H9 (cell line): ENCODE measurements around the gene ACTL7A. TPM values are rescaled to one million over a fixed set of nuclear protein-coding genes. Genes with fewer than 3 reads are reported as not detected.

Experiments used
- DNase-seq: peaks from one replicate; pipeline ENCODE4 v3.0.0-alpha.2; 2017
- H2AFZ ChIP-seq: one replicate; pipeline ENCODE4 v1.6.1; 2013; ENCODE audit warnings: mild to moderate bottlenecking, low read length, control low read depth, moderate library complexity
- H2AK5ac ChIP-seq: 2 replicates; pipeline ENCODE4 v1.6.1; 2013; ENCODE audit warnings: low read length, control low read depth, mixed read lengths; ENCODE audit not compliant: insufficient read length
- H2BK120ac ChIP-seq: one replicate; pipeline ENCODE4 v1.6.1; 2013; ENCODE audit warnings: low read depth, mild to moderate bottlenecking, low read length, control low read depth, inconsistent platforms; ENCODE audit not compliant: poor library complexity, severe bottlenecking
- H2BK12ac ChIP-seq: 2 replicates; pipeline ENCODE4 v1.6.1; 2013; ENCODE audit warnings: low read length, control low read depth, mixed read lengths, low read depth; ENCODE audit not compliant: insufficient read length
- H2BK15ac ChIP-seq: 2 replicates; pipeline ENCODE4 v1.6.1; 2013; ENCODE audit warnings: low read depth, low read length, control low read depth
- H2BK20ac ChIP-seq: one replicate; pipeline ENCODE4 v1.6.1; 2013; ENCODE audit warnings: low read depth, mild to moderate bottlenecking, low read length, control low read depth, inconsistent platforms; ENCODE audit not compliant: poor library complexity, severe bottlenecking
- H2BK5ac ChIP-seq: 2 replicates; pipeline ENCODE4 v1.6.1; 2013; ENCODE audit warnings: low read length, control low read depth, mixed read lengths; ENCODE audit not compliant: insufficient read length
- H3K14ac ChIP-seq: 2 replicates; pipeline ENCODE4 v1.6.1; 2013; ENCODE audit warnings: low read length, control low read depth; ENCODE audit not compliant: insufficient read depth
- H3K18ac ChIP-seq: 2 replicates; pipeline ENCODE4 v1.6.1; 2013; ENCODE audit warnings: low read depth, mild to moderate bottlenecking, mixed read lengths, low read length, control low read depth; ENCODE audit not compliant: insufficient read length
- H3K23ac ChIP-seq: 2 replicates; pipeline ENCODE4 v1.6.1; 2013; ENCODE audit warnings: low read length, control low read depth, mixed read lengths, low read depth; ENCODE audit not compliant: insufficient read length
- H3K23me2 ChIP-seq: 2 replicates; pipeline ENCODE4 v1.6.1; 2013; ENCODE audit warnings: low read depth, mild to moderate bottlenecking, mixed read lengths, low read length, control low read depth; ENCODE audit not compliant: insufficient read length, poor library complexity, severe bottlenecking
- H3K27ac ChIP-seq: 2 replicates; pipeline ENCODE4 v1.5.1; 2013; ENCODE audit warnings: low read length, control low read depth, mixed read lengths, low read depth; ENCODE audit not compliant: insufficient read length
- H3K27me3 ChIP-seq: 2 replicates; pipeline ENCODE4 v1.6.1; 2013; ENCODE audit warnings: low read length, control low read depth, inconsistent platforms; ENCODE audit not compliant: insufficient read depth
- H3K4ac ChIP-seq: 2 replicates; pipeline ENCODE4 v1.6.1; 2013; ENCODE audit warnings: low read depth, mild to moderate bottlenecking, control low read depth, inconsistent platforms, low read length, moderate library complexity
- H3K4me1 ChIP-seq: 2 replicates; pipeline ENCODE4 v1.6.1; 2013; ENCODE audit warnings: low read length, control low read depth, inconsistent platforms; ENCODE audit not compliant: insufficient read depth
- H3K4me2 ChIP-seq: 2 replicates; pipeline ENCODE4 v1.6.1; 2013; ENCODE audit warnings: low read length, control low read depth, mixed read lengths; ENCODE audit not compliant: insufficient read length, insufficient read depth
- H3K56ac ChIP-seq: 2 replicates; pipeline ENCODE4 v1.6.1; 2013; ENCODE audit warnings: low read depth, mild to moderate bottlenecking, mixed read lengths, low read length, control low read depth; ENCODE audit not compliant: insufficient read length
- H3K79me1 ChIP-seq: 2 replicates; pipeline ENCODE4 v1.6.1; 2013; ENCODE audit warnings: low read depth, mild to moderate bottlenecking, moderate library complexity, low read length, control low read depth, inconsistent platforms; ENCODE audit not compliant: insufficient read depth, poor library complexity, severe bottlenecking
- H3K79me2 ChIP-seq: 2 replicates; pipeline ENCODE4 v1.6.1; 2013; ENCODE audit warnings: low read length, control low read depth, inconsistent platforms; ENCODE audit not compliant: insufficient read depth
- H3K9ac ChIP-seq: 2 replicates; pipeline ENCODE4 v1.6.1; 2013; ENCODE audit warnings: low read length, control low read depth, mixed read lengths; ENCODE audit not compliant: insufficient read length; ENCODE audit errors: extremely low read depth
- H3K9me3 ChIP-seq: one replicate; pipeline ENCODE4 v1.6.1; 2013; ENCODE audit warnings: low read depth, low read length, inconsistent platforms; ENCODE audit not compliant: control insufficient read depth
- H3T11ph ChIP-seq: one replicate; pipeline ENCODE4 v1.6.1; 2013; ENCODE audit warnings: mild to moderate bottlenecking, low read length, control low read depth, inconsistent platforms
- H4K20me1 ChIP-seq: one replicate; pipeline ENCODE4 v1.6.1; 2013; ENCODE audit not compliant: control insufficient read depth, insufficient read length, insufficient read depth
- H4K5ac ChIP-seq: 2 replicates; pipeline ENCODE4 v1.6.1; 2013; ENCODE audit warnings: low read depth, mild to moderate bottlenecking, mixed read lengths, low read length, control low read depth; ENCODE audit not compliant: insufficient read length
- H4K8ac ChIP-seq: replicated peaks from 2 replicates; pipeline ENCODE4 v1.6.1; 2013; ENCODE audit warnings: low read length, control low read depth, mixed read lengths, low read depth; ENCODE audit not compliant: insufficient read length
- H4K91ac ChIP-seq: 2 replicates; pipeline ENCODE4 v1.6.1; 2013; ENCODE audit warnings: low read depth, mild to moderate bottlenecking, moderate library complexity, mixed read lengths, low read length, control low read depth; ENCODE audit not compliant: insufficient read length
- H3K27ac Mint-ChIP-seq, 3 experiments: 2 replicates in 2 of 3; 3 replicates in 1 of 3; pipeline ENCODE4 v1.8.0; 2020 to 2021; ENCODE audit warnings: mixed read lengths in 3 of 3, mild to moderate bottlenecking in 1 of 3, moderate library complexity in 1 of 3
- H3K27me3 Mint-ChIP-seq: 2 replicates; pipeline ENCODE4 v1.8.0; 2021; ENCODE audit warnings: low read depth, mild to moderate bottlenecking, moderate library complexity, mixed read lengths
- H3K36me3 Mint-ChIP-seq, 3 experiments: 2 replicates in 2 of 3; 3 replicates in 1 of 3; pipeline ENCODE4 v1.8.0; 2020 to 2021; ENCODE audit warnings: low read depth in 3 of 3, mixed read lengths in 3 of 3; ENCODE audit not compliant: insufficient read depth in 1 of 3
- H3K4me1 Mint-ChIP-seq, 2 experiments: 2 replicates each; pipeline ENCODE4 v1.8.0; 2020; ENCODE audit warnings: mixed read lengths in 2 of 2
- H3K4me3 Mint-ChIP-seq, 2 experiments: 2 replicates in 1 of 2; 3 replicates in 1 of 2; pipeline ENCODE4 v1.8.0; 2020 to 2021; ENCODE audit warnings: mild to moderate bottlenecking in 2 of 2, mixed read lengths in 2 of 2, moderate library complexity in 1 of 2
- H3K9me3 Mint-ChIP-seq, 2 experiments: 2 replicates in 1 of 2; 3 replicates in 1 of 2; pipeline ENCODE4 v1.8.0; 2020; ENCODE audit warnings: mild to moderate bottlenecking in 2 of 2, mixed read lengths in 2 of 2, moderate library complexity in 1 of 2
- WGBS: extraction: QIAGEN DNeasy Blood & Tissue Kit; methylation state at CpG from one replicate; pipeline ENCODE4 v1.1.7; 2013; ENCODE audit warnings: missing lambda C conversion rate, low lambda C conversion rate, mixed read lengths; ENCODE audit not compliant: insufficient read length; ENCODE audit errors: extremely low coverage; 5-methylcytosine and 5-hydroxymethylcytosine counted together
- total RNA-seq: library from RNA; stranded (reverse); gene quantifications from 2 replicates; pipeline ENCODE4 v1.2.1, GENCODE V29; 2021
- TF ChIP-seq, protein P1 (sequence below): fragments of 200-600 bp; sonication (generic); conservative IDR thresholded peaks from 3 replicates; pipeline ENCODE4 v1.8.0; 2021; ENCODE audit warnings: antibody characterized with exemption, mild to moderate bottlenecking

Gene ACTL7A
- total RNA-seq, 1 experiment from 2014 or later, result not detected

DNA sequence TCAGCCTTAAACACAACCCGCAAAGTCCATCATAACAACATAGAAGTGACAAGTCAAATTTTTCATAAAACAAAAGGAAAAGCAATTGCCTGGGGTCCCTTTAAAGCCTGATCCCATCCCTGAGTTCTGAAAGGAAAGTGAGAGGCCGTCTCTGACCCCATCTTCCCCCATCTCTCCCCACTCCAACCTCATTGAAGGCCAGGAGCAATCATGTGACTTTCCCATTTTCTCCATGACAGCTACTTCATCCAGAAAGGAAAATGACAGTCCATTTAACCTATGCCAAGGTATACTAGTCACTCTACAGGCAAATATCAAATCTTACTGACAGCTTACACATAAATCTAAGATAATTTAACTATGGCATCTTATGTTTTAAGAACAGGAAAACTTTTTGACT lies 15.5 kb downstream of the ACTL7A start:
- no peak overlapping the region for H3K9ac ChIP-seq
- no peak overlapping the region for H3K27ac ChIP-seq
- no peak overlapping the region for H3K4ac ChIP-seq
- no peak overlapping the region for H4K91ac ChIP-seq
- no peak overlapping the region for H2BK5ac ChIP-seq
- H2BK12ac ChIP-seq, result no peak overlapping the region
- H3K23ac ChIP-seq, result no peak overlapping the region
- H2BK20ac ChIP-seq, result no peak overlapping the region
- H3K9me3 Mint-ChIP-seq, result no peaks in the 10 kb centered on the region
- H3K14ac ChIP-seq, result no peak overlapping the region
- no peak overlapping the region for H3K27ac Mint-ChIP-seq
- no peak for DNase-seq
- peaks cover 14 to 75% (median 67%) of the 10 kb centered on the region in 3 experiments; a peak in 6 of 7 replicates for H3K36me3 Mint-ChIP-seq
- no peaks in the 10 kb centered on the region for H3K23me2 ChIP-seq
- no peak overlapping the region for H4K8ac ChIP-seq
- TF ChIP-seq, protein P1, sequence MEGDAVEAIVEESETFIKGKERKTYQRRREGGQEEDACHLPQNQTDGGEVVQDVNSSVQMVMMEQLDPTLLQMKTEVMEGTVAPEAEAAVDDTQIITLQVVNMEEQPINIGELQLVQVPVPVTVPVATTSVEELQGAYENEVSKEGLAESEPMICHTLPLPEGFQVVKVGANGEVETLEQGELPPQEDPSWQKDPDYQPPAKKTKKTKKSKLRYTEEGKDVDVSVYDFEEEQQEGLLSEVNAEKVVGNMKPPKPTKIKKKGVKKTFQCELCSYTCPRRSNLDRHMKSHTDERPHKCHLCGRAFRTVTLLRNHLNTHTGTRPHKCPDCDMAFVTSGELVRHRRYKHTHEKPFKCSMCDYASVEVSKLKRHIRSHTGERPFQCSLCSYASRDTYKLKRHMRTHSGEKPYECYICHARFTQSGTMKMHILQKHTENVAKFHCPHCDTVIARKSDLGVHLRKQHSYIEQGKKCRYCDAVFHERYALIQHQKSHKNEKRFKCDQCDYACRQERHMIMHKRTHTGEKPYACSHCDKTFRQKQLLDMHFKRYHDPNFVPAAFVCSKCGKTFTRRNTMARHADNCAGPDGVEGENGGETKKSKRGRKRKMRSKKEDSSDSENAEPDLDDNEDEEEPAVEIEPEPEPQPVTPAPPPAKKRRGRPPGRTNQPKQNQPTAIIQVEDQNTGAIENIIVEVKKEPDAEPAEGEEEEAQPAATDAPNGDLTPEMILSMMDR, result no peak
- H3K27me3 ChIP-seq, result no peaks in the 10 kb centered on the region
- no peak overlapping the region for H3K18ac ChIP-seq
- no peaks in the 10 kb centered on the region for H3K27me3 Mint-ChIP-seq
- H3K79me2 ChIP-seq, result no peaks in the 10 kb centered on the region
- no CpG with 5 or more reads among the region's 2 CpGs for WGBS
- H3K4me2 ChIP-seq, result no peak overlapping the region
- H3K79me1 ChIP-seq, result no peaks in the 10 kb centered on the region
- no peaks in the 10 kb centered on the region for H3K4me1 Mint-ChIP-seq
- no peak overlapping the region for H3T11ph ChIP-seq
- H2AK5ac ChIP-seq, result no peak overlapping the region
- no peak overlapping the region for H2AFZ ChIP-seq
- no peak overlapping the region for H2BK120ac ChIP-seq
- no peak overlapping the region for H3K4me3 Mint-ChIP-seq
- no peaks in the 10 kb centered on the region for H3K9me3 ChIP-seq
- H4K20me1 ChIP-seq, result no peaks in the 10 kb centered on the region
- H2BK15ac ChIP-seq, result no peak overlapping the region
- no peaks in the 10 kb centered on the region for H3K4me1 ChIP-seq
- no peak overlapping the region for H4K5ac ChIP-seq
- no peak overlapping the region for H3K56ac ChIP-seq
